Endodermal cell (in vitro differentiated cells): ENCODE data around the gene DCC. TPM values are rescaled to one million over a fixed set of nuclear protein-coding genes. Genes with fewer than 3 reads are reported as not detected.

ENCODE experiments used
- DNase-seq: peaks from one replicate; pipeline ENCODE4 v3.0.0-alpha.2; 2017
- H3K27ac ChIP-seq: 2 replicates; pipeline ENCODE4 v1.5.1; 2013; ENCODE audit warnings: mild to moderate bottlenecking, low read depth, low read length, moderate library complexity
- H3K27me3 ChIP-seq: 2 replicates; pipeline ENCODE4 v1.6.1; 2013; ENCODE audit warnings: mild to moderate bottlenecking, low read length, moderate library complexity; ENCODE audit not compliant: insufficient read depth, control insufficient read depth, poor library complexity, severe bottlenecking
- H3K36me3 ChIP-seq: 2 replicates; pipeline ENCODE4 v1.7.0; 2013; ENCODE audit warnings: mild to moderate bottlenecking, low read length, moderate library complexity; ENCODE audit not compliant: control insufficient read depth, insufficient read depth
- H3K4me1 ChIP-seq: one replicate; pipeline ENCODE4 v1.7.0; 2013; ENCODE audit warnings: low read length; ENCODE audit not compliant: control insufficient read depth, insufficient read depth
- H3K4me3 ChIP-seq: 2 replicates; pipeline ENCODE4 v1.5.1; 2013; ENCODE audit warnings: mild to moderate bottlenecking, low read length, moderate library complexity
- H3K9ac ChIP-seq: 2 replicates; pipeline ENCODE4 v1.6.1; 2013; ENCODE audit warnings: mild to moderate bottlenecking, low read length, moderate library complexity; ENCODE audit not compliant: poor library complexity, severe bottlenecking; ENCODE audit errors: extremely low read depth
- H3K9me3 ChIP-seq: 2 replicates; pipeline ENCODE4 v1.6.1; 2013; ENCODE audit warnings: mild to moderate bottlenecking, low read length, moderate library complexity; ENCODE audit not compliant: control insufficient read depth
- H3K27ac Mint-ChIP-seq: 2 replicates; pipeline ENCODE4 v1.8.0; 2020; ENCODE audit warnings: mixed read lengths
- H3K27me3 Mint-ChIP-seq: 2 replicates; pipeline ENCODE4 v1.8.0; 2021; ENCODE audit warnings: mild to moderate bottlenecking, mixed read lengths; ENCODE audit not compliant: insufficient read depth
- H3K36me3 Mint-ChIP-seq: 2 replicates; pipeline ENCODE4 v1.8.0; 2020; ENCODE audit warnings: low read depth, mixed read lengths
- H3K4me1 Mint-ChIP-seq: 2 replicates; pipeline ENCODE4 v1.8.0; 2020; ENCODE audit warnings: mixed read lengths
- H3K4me3 Mint-ChIP-seq: 2 replicates; pipeline ENCODE4 v1.8.0; 2020; ENCODE audit warnings: mild to moderate bottlenecking, moderate library complexity, mixed read lengths
- H3K9me3 Mint-ChIP-seq: 2 replicates; pipeline ENCODE4 v1.8.0; 2020; ENCODE audit warnings: mild to moderate bottlenecking, mixed read lengths
- WGBS, 2 experiments: methylation state at CpG; one replicate each; pipeline versions ENCODE4 v1.1.5 to v1.1.7; 2013; ENCODE audit warnings: missing lambda C conversion rate in 2 of 2, mixed read lengths in 1 of 2; ENCODE audit not compliant: insufficient coverage in 1 of 2, insufficient read length in 1 of 2; 5-methylcytosine and 5-hydroxymethylcytosine counted together
- total RNA-seq, 2 donors: library from RNA; stranded (reverse); fragmentation: NEBNext Ultra II Directional in 1 of 2; extraction: Animal tissue kit (Norgen Biotek cat#: 25700) in 1 of 2; gene quantifications; 2 replicates in 1 of 2; 3 replicates in 1 of 2; pipeline ENCODE4 v1.2.1, GENCODE V29; 2021
- TF ChIP-seq, protein P1 (sequence below): fragments of 200-600 bp; sonication (generic); conservative IDR thresholded peaks from 2 replicates; pipeline ENCODE4 v1.5.0; 2021; ENCODE audit warnings: antibody characterized with exemption, mild to moderate bottlenecking

Gene DCC
- total RNA-seq, 2 donors from 2014 or later: 0.77 to 0.97 TPM

DNA sequence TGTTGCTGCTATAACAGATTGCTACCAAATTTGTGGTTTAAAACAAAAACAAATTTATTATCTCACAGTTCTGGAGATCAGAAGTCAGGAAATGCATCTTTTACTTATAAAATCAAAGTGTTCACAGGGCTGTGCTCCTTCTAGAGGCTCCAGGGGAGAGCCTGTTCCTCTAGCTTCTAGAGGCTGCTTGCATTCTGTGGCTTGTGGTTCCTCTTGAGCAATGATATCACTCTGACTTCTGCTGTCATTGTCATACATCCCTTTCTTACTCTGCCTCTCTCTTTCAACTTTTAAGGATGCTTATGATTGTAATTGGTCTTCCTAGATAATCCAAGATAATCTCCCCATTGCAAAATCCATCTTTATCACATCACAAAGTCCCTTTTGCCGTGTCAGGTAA, 6.1 kb upstream of the DCC start:
- no peaks in the 10 kb centered on the region for H3K9me3 ChIP-seq
- peaks cover 3% of the 10 kb centered on the region for H3K27me3 Mint-ChIP-seq
- no peak for DNase-seq
- H3K36me3 Mint-ChIP-seq: no peaks in the 10 kb centered on the region
- H3K27ac ChIP-seq: no peak overlapping the region
- peaks cover 1% of the 10 kb centered on the region for H3K9me3 Mint-ChIP-seq
- no peaks in the 10 kb centered on the region for H3K36me3 ChIP-seq
- no peaks in the 10 kb centered on the region for H3K4me1 Mint-ChIP-seq
- 100% methylated on average over 1 of the region's 1 CpG; no CpG with 5 or more reads in 1 of the 2 experiments for WGBS, 2 experiments
- peaks cover 20% of the 10 kb centered on the region for H3K27me3 ChIP-seq
- no peak overlapping the region for H3K4me3 ChIP-seq
- TF ChIP-seq, protein P1, sequence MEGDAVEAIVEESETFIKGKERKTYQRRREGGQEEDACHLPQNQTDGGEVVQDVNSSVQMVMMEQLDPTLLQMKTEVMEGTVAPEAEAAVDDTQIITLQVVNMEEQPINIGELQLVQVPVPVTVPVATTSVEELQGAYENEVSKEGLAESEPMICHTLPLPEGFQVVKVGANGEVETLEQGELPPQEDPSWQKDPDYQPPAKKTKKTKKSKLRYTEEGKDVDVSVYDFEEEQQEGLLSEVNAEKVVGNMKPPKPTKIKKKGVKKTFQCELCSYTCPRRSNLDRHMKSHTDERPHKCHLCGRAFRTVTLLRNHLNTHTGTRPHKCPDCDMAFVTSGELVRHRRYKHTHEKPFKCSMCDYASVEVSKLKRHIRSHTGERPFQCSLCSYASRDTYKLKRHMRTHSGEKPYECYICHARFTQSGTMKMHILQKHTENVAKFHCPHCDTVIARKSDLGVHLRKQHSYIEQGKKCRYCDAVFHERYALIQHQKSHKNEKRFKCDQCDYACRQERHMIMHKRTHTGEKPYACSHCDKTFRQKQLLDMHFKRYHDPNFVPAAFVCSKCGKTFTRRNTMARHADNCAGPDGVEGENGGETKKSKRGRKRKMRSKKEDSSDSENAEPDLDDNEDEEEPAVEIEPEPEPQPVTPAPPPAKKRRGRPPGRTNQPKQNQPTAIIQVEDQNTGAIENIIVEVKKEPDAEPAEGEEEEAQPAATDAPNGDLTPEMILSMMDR: no peak
- no peaks in the 10 kb centered on the region for H3K4me1 ChIP-seq
- H3K4me3 Mint-ChIP-seq: no peak overlapping the region
- no peak overlapping the region for H3K27ac Mint-ChIP-seq
- H3K9ac ChIP-seq: no peak overlapping the region

DNA sequence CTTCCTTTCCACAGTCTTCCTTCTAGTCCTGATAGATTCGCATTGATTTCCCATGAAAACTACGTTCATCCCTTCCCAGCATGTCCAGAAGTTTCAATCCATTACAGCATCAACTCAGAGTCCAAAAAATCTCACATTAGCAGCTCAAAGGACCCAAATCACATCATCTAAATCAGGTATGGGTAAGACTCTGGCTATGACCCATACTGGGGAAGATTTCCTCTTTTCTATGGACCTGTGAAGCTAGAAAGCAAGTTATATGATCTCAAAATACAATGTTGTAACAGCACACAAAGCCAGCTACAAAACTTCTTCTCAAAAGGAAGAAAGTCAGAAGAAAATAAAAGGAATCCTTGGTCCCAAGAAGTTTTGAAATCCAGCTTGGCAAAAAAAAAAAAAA, 5.7 kb upstream of the DCC start:
- WGBS, 2 experiments: 92 to 94% methylated on average over 2 of the region's 2 CpGs
- H3K27ac Mint-ChIP-seq: no peak overlapping the region
- no peak overlapping the region for H3K4me3 Mint-ChIP-seq
- Histone ChIP-seq H3K9me3 (no peaks in the 10 kb centered on the region), H3K9ac (no peak overlapping the region), H3K36me3 (no peaks in the 10 kb centered on the region), H3K27me3 (peaks cover 24% of the 10 kb centered on the region), H3K4me1 (no peaks in the 10 kb centered on the region), H3K4me3 (no peak overlapping the region), H3K27ac (no peak overlapping the region)
- H3K27me3 Mint-ChIP-seq: peaks cover 3% of the 10 kb centered on the region
- no peak for DNase-seq
- H3K4me1 Mint-ChIP-seq: no peaks in the 10 kb centered on the region
- H3K9me3 Mint-ChIP-seq: peaks cover 1% of the 10 kb centered on the region
- TF ChIP-seq, protein P1: no peak
- no peaks in the 10 kb centered on the region for H3K36me3 Mint-ChIP-seq

DNA sequence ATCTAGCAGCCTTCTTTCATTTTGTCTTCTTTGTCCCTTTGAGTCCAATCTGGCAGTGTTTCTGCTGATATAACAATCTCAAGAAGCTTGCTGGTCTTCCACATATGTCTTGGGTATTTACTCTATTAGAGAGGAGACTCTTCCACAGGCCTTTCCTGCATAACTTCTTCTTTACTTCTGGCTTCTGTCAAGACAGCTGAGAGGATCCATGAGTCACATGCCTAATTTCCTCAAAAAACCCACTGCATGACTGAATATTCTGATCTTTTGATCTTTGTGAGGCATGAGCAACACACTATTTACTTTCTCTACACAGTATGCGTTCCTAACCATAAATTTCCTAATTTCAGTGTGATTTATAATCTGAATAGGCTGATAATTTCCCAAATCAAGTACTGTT, 5.1 kb upstream of the DCC start:
- Mint-ChIP-seq H3K9me3 (peaks cover 1% of the 10 kb centered on the region), H3K4me1 (peaks cover under 1% of the 10 kb centered on the region), H3K36me3 (no peaks in the 10 kb centered on the region), H3K4me3 (no peak overlapping the region), H3K27me3 (peaks cover 3% of the 10 kb centered on the region), H3K27ac (no peak overlapping the region)
- H3K4me1 ChIP-seq: no peaks in the 10 kb centered on the region
- no peaks in the 10 kb centered on the region for H3K36me3 ChIP-seq
- H3K4me3 ChIP-seq: no peak overlapping the region
- no peak overlapping the region for H3K9ac ChIP-seq
- no CpG with 5 or more reads among the region's 1 CpG for WGBS, 2 experiments
- H3K9me3 ChIP-seq: no peaks in the 10 kb centered on the region
- H3K27me3 ChIP-seq: peaks cover 30% of the 10 kb centered on the region
- DNase-seq: no peak
- no peak overlapping the region for H3K27ac ChIP-seq
- TF ChIP-seq, protein P1: no peak
